Hematopoietic multipotent progenitor cell treated with erythropoietin and hydrocortisone succinate and interleukin-3 and kit ligand, for 4 days (in vitro differentiated cells): ENCODE measurements around the gene RPTOR.

ENCODE experiments used
- DNase-seq: peaks from one replicate; pipeline ENCODE4 v3.0.0-alpha.2; 2015

Gene RPTOR

DNA sequence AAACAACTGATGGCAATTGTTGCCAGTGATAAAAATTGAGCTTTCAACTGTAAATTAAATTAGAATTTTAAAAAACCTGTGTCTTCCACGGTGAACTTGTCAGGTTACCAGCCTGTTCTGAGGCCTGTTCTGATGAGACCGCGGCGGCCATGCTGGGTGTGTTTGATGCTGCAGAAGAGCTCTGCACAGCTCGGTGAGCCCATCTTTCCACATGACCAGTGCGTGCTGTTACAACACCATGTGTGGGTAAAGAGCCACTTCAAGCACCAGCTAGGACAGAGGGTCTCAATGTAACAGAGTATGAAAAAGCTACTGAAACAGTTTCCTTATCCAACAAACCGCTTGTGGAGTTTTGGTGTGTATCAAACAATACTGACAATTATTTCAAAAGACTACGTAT lies 48.5 kb downstream of the RPTOR start:
- DNase-seq: no peak

- DNase-seq: no peak
Observed at GRCh38 chr17:80594431-80595269, 50.0 kb downstream of the RPTOR start.

- DNase-seq: no peak
Observed at GRCh38 chr17:80596760-80597608, 52.3 kb downstream of the RPTOR start.

- DNase-seq: no peak
Observed at GRCh38 chr17:80598813-80599545, 54.3 kb downstream of the RPTOR start.

DNA sequence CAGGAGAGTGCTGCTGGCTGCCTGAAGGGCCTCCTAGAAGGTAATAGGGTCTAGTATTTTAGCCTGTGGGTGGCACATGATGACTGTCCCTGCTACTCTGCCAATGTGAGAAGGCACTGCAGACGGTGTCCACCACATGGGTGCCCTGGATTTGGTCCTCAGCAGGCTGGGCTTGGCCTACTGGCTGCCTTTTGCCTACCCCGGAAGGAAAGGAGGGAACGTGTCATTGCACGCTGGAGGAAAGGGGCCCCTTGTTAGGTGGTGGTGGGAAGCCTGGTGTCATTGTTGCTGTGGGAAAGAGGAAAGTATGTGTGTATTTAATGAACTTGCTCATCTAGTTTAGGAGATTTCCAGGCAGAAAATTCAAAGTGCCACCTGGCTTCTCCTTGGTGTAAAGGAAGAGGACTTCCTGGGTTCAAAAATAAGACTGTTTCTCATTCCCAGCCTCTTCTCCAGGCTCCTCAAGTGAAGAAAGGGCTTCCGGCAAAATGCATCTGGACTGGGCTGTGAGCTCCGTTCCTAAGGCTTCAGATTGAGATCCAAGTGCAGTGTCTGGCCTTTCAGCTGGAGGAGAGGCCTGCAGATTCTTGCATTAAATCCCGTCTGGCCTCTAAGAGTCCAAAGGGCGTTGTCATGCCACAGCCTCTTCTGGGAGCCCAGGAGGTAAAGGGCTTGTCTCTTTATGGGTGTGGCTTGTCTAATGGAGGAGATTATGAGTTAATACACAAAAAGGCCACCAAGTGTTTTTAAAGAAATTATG lies 55.1 kb downstream of the RPTOR start:
- peak; percentile 52 for DNase-seq

- no peak for DNase-seq
Observed at GRCh38 chr17:80601146-80601545, 56.5 kb downstream of the RPTOR start.

DNA sequence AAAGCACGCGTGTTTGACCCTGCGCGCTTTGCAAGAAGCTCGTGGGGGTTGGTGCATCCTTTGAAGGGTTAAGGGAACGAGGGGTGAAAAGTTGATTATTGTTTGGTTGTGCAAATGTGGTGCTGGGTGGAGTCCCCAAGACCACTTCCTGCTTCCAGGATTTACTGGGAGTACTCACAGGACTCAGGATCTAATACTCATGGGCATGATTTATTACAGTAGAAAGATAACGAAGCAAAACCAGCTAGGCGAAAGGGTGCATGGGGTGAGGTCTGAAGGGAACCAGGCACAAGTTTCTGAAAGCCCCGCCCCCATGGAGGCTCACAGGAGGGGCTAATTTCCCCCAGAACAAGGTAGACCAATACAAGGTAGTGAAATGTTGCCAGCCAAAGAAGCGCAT lies 58.8 kb downstream of the RPTOR start:
- DNase-seq: no peak

DNA sequence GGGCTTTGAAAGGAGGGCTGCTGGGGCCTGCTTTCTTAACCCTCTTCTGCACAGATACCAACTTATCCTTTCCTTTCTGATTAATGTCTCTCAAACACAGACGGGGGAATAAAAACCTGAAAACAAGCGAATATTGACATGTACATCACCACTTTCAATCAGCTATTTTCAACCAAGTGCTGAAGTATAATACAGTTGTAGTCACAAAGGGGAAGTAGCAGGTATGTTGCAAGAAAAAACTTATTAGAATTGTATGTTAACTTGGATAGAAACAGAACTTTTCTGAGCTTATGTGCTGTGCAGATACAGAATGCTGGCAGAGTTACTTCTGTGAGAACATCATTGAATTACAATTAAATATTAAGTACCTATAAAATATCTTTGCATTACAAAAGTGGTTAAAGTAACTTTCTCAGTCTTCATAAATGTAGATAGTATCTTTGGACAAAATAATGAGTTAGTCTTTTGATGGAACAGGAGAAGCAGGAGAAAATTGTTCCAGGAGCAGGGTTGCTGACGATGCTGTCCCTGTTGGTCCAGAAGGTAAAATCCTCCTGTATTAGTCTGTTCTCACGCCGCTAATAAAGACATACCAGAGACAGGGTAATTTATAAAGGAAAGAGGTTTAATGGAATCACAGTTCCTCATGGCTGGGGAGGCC lies 59.5 kb downstream of the RPTOR start:
- DNase-seq: peak; percentile 66

DNA sequence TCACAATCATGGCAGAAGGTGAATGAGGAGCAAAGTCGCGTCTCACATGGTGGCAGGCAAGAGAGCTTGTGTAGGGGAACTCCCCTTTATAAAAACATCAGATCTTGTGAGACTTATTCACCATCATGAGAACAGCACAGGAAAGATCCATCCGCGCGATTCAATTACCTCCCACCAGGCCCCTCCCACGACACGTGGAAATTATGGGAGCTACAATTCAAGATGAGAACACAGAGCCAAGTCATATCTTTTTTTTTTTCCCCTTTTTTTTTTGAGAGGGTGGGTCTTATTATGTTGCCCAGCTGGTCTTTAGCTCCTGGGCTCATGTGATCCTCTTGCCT lies 60.0 kb downstream of the RPTOR start:
- no peak for DNase-seq

GRCh38 chr17:80605326-80606066 lies 60.9 kb downstream of the RPTOR start:
- DNase-seq: no peak

DNA sequence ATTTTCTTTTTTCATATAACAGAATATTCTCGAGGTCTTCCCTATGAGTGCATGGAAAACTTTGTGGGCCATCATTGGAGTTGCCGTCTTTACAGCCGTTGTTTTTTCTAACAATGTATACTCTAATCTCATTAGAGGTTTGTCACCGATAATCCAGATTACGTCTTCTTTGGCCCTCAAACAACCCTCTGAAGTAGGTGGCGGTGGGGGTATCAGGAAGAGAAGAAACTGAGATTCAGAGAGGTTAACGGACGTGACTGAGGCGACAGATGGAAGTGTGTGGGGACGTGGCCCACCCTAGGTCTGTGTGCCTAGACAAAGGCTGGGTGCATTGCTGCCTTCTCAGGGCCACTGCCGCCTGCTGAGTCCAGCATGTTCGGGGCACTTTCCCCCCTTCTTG lies 63.7 kb downstream of the RPTOR start:
- DNase-seq: no peak

GRCh38 chr17:80609757-80610156 lies 65.1 kb downstream of the RPTOR start:
- no peak for DNase-seq

DNA sequence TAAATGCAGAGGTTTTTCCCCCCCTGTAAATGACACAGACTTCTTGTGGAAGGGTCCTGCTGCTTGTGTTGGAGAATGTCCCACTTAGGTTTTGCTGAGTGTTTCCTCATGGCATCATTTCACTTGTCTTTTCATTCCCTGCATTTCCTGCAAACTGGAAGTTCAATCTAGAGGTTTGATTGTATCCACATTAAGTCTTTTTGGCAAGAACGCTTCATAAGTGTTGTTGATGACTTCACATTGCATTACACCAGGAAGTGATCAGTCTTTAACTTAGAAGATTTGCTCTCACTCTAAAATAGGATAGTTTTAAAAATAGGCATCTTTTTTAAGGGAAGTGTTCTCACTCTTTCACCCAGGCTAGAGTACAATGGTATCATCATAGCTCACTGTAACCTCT lies 67.2 kb downstream of the RPTOR start:
- DNase-seq: no peak

GRCh38 chr17:80612997-80613731 lies 68.5 kb downstream of the RPTOR start:
- DNase-seq: no peak

DNA sequence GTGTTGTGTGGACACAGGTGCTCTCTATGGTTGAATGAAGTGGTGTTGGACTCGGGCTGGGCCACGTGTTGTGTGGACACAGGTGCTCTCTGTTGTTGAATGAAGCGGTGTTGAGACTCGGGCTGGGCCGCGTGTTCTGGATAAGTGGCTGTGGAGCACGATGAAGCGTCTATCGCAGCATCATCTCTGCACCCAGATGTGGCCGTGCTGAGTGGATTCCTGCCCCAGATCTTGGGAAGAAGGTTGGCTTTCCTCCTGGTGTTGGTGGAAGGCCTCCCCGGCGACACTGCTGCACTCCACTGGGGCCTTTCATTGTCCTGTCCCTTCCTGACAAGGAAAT lies 69.1 kb downstream of the RPTOR start:
- DNase-seq: no peak

GRCh38 chr17:80614332-80615047 lies 69.9 kb downstream of the RPTOR start:
- DNase-seq: no peak

- DNase-seq: no peak
Observed at GRCh38 chr17:80615376-80615775, 70.7 kb downstream of the RPTOR start.

- DNase-seq: no peak
Observed at GRCh38 chr17:80616705-80617104, 72.1 kb downstream of the RPTOR start.

DNA sequence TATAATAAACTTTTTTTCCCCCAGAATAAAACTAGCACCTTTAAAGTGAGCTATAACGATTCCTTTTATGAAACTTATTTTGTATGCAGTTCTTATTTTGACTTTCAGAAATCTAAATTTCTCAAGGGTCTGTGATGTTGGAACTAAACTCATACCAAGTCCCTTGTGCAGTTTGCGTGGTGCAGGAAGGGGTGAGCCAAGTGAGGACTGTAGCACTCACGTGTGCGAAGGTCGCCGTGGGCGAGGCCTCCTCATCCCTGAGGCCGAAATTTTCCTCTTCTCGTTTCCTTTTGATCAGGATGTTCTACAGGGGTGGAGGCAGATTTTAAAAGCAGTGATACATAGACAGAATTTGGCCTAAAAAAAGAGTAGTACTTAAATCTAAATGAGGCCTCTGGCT lies 73.7 kb downstream of the RPTOR start:
- DNase-seq: no peak
